A549 (cell line): ENCODE measurements around the gene LCE1F.

Experiments used
- POLR2A ChIP-seq: IDR thresholded peaks from 2 replicates; pipeline ENCODE4 v1.6.1; 2012; ENCODE audit warnings: mild to moderate bottlenecking, low read length
- TF ChIP-seq, protein P1 (sequence below): IDR thresholded peaks from 2 replicates; pipeline ENCODE4 v1.6.1; 2012
- TF ChIP-seq, protein P2 (sequence below): fragments of >200 bp; sonication (Bioruptor Twin); formaldehyde crosslinking; IDR thresholded peaks from 3 replicates; pipeline ENCODE4 v1.5.1; 2016
- TF ChIP-seq, protein P3 (sequence below): fragments of 200-600 bp; sonication (generic); IDR thresholded peaks from 2 replicates; pipeline ENCODE4 v1.6.1; 2016; ENCODE audit warnings: antibody characterized with exemption, mild to moderate bottlenecking, moderate library complexity

DNA sequence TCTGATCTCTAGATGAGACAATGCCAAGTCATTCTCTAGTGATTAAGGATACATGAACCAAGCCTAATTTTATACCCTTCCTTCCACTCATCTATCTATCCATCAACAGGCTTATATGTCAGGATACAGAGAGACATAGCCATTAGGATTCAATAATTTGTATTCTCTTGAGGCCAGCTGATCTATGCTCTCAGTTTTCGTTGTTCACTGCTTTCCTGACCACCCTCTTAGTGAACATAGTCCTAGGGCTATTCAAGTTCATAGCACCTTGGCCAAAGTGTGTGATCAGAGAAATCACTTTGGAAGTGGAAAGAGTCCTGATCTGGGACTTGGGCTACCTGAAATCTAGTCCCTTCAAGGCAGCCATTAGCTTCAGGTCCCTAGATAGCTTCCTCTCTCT lies 21.4 kb upstream of the LCE1F start:
- TF ChIP-seq, protein P1, sequence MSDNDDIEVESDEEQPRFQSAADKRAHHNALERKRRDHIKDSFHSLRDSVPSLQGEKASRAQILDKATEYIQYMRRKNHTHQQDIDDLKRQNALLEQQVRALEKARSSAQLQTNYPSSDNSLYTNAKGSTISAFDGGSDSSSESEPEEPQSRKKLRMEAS = no peak
- TF ChIP-seq, protein P2, sequence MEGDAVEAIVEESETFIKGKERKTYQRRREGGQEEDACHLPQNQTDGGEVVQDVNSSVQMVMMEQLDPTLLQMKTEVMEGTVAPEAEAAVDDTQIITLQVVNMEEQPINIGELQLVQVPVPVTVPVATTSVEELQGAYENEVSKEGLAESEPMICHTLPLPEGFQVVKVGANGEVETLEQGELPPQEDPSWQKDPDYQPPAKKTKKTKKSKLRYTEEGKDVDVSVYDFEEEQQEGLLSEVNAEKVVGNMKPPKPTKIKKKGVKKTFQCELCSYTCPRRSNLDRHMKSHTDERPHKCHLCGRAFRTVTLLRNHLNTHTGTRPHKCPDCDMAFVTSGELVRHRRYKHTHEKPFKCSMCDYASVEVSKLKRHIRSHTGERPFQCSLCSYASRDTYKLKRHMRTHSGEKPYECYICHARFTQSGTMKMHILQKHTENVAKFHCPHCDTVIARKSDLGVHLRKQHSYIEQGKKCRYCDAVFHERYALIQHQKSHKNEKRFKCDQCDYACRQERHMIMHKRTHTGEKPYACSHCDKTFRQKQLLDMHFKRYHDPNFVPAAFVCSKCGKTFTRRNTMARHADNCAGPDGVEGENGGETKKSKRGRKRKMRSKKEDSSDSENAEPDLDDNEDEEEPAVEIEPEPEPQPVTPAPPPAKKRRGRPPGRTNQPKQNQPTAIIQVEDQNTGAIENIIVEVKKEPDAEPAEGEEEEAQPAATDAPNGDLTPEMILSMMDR = no peak
- TF ChIP-seq, protein P3, sequence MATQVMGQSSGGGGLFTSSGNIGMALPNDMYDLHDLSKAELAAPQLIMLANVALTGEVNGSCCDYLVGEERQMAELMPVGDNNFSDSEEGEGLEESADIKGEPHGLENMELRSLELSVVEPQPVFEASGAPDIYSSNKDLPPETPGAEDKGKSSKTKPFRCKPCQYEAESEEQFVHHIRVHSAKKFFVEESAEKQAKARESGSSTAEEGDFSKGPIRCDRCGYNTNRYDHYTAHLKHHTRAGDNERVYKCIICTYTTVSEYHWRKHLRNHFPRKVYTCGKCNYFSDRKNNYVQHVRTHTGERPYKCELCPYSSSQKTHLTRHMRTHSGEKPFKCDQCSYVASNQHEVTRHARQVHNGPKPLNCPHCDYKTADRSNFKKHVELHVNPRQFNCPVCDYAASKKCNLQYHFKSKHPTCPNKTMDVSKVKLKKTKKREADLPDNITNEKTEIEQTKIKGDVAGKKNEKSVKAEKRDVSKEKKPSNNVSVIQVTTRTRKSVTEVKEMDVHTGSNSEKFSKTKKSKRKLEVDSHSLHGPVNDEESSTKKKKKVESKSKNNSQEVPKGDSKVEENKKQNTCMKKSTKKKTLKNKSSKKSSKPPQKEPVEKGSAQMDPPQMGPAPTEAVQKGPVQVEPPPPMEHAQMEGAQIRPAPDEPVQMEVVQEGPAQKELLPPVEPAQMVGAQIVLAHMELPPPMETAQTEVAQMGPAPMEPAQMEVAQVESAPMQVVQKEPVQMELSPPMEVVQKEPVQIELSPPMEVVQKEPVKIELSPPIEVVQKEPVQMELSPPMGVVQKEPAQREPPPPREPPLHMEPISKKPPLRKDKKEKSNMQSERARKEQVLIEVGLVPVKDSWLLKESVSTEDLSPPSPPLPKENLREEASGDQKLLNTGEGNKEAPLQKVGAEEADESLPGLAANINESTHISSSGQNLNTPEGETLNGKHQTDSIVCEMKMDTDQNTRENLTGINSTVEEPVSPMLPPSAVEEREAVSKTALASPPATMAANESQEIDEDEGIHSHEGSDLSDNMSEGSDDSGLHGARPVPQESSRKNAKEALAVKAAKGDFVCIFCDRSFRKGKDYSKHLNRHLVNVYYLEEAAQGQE = no peak
- no peak for TF ChIP-seq POLR2A
